Uterus (tissue), 2 donors: ENCODE measurements around the gene CLMN.

Experiments used
- CTCF ChIP-seq, 4 experiments: fragments of 200-600 bp in 2 of 4; fragments of 450-650 bp in 2 of 4; sonication (generic) in 2 of 4; IDR thresholded peaks; one replicate each; pipeline ENCODE4 v1.5.1; 2016 to 2019; ENCODE audit warnings: antibody characterized with exemption in 4 of 4, mild to moderate bottlenecking in 2 of 4, moderate library complexity in 1 of 4
- POLR2A ChIP-seq, 2 donors: fragments of 450-650 bp; IDR thresholded peaks; one replicate each; pipeline ENCODE4 v1.6.1; 2016; ENCODE audit warnings: antibody characterized with exemption in 2 of 2, mild to moderate bottlenecking in 1 of 2, moderate library complexity in 1 of 2

GRCh38 chr14:95327558-95328374 is 8.1 kb upstream of the CLMN start:
- TF ChIP-seq POLR2A (IDR thresholded peaks at IDR 0.05) (no peak), CTCF (IDR thresholded peaks at IDR 0.05) (no peak)
